ENCODE measurements around the gene TLN1. TPM values are rescaled to one million over a fixed set of nuclear protein-coding genes. Genes with fewer than 3 reads are reported as not detected.

TLN1 gene
- polyA plus RNA-seq, 3 donors, result 46.6 to 251 (median 93.0) TPM

DNA sequence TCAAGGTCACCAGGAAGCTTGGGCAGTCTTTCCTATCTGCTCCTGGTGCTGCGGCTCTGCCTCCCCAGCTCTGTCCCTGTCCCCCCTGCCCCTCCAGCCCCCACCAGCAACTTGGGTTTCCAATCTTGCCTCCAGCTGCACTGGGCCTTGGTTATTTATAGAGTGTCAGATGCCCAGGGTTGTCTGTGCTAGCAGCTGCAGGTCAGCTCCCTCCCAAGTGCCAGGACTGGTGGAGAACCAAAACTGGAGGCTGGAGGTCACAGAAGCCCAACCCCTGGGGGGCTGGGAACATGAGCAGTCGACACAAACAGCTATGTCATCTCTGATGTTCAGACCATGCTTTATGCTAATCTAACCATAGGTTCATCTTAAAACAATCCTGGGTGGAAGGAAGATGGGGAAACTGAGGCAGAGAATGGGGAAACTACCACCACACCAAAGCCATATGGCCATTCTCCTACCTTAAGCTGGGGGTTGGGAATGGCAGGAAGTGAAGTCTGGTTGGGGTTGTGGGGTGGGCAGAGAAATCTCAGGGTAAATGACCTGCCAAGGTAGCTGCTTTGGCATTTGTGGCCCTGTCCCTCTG lies 43.9 kb downstream of the TLN1 start:
- H3K27ac Mint-ChIP-seq, result no peak overlapping the region
- H3K4me3 Mint-ChIP-seq, result no peak overlapping the region

GRCh38 chr9:35687306-35687705 lies 44.7 kb downstream of the TLN1 start:
- Mint-ChIP-seq H3K27ac (no peak overlapping the region), H3K4me1 (peaks cover 10% of the 10 kb centered on the region), H3K27me3 (ENCODE audit: low read depth in 3 of 3) (peaks cover 4 to 24% (median 6%) of the 10 kb centered on the region in 3 donors), H3K4me3 (no peak overlapping the region), H3K36me3 (no peaks in the 10 kb centered on the region), H3K9me3 (peaks cover 0 to 3% (median 0%) of the 10 kb centered on the region in 7 donors)
- no peak overlapping the region for H3K4me3 ChIP-seq (replicated peaks in 1 of 3; ENCODE audit: low read depth in 2 of 3, low read length in 3 of 3)
- H4K20me1 ChIP-seq (ENCODE audit: insufficient read depth, low read length), result no peaks in the 10 kb centered on the region
- WGBS (ENCODE audit: insufficient coverage), result 95% methylated on average over 2 of the region's 2 CpGs
- H3K9ac ChIP-seq (ENCODE audit: insufficient read depth, low read length, poor library complexity, severe bottlenecking), result no peak overlapping the region
- H3K9me3 ChIP-seq (replicated peaks in 1 of 2; ENCODE audit: control insufficient read depth in 1 of 2, insufficient read depth in 1 of 2, low read length in 2 of 2), result no peaks in the 10 kb centered on the region
- H3K4me1 ChIP-seq (ENCODE audit: control insufficient read depth in 1 of 2, insufficient read depth in 2 of 2, low read length in 2 of 2), result peaks cover 14 to 21% of the 10 kb centered on the region in 2 donors
- H3K79me2 ChIP-seq (ENCODE audit: insufficient read depth, low read length), result no peaks in the 10 kb centered on the region
- intact Hi-C loops (cut with micrococcal nuclease), result no loop called here
- no peak overlapping the region for H3K27ac ChIP-seq (ENCODE audit: low read depth in 1 of 2, low read length in 2 of 2)
- no peak overlapping the region for H2AFZ ChIP-seq (ENCODE audit: insufficient read depth, low read depth, low read length, poor library complexity, severe bottlenecking)
- no peak for DNase-seq
- H3K27me3 ChIP-seq (ENCODE audit: control insufficient read depth in 2 of 2, insufficient read depth in 2 of 2, low read length in 2 of 2), result peaks cover 0 to 15% of the 10 kb centered on the region in 2 donors
- TF ChIP-seq, protein P1, sequence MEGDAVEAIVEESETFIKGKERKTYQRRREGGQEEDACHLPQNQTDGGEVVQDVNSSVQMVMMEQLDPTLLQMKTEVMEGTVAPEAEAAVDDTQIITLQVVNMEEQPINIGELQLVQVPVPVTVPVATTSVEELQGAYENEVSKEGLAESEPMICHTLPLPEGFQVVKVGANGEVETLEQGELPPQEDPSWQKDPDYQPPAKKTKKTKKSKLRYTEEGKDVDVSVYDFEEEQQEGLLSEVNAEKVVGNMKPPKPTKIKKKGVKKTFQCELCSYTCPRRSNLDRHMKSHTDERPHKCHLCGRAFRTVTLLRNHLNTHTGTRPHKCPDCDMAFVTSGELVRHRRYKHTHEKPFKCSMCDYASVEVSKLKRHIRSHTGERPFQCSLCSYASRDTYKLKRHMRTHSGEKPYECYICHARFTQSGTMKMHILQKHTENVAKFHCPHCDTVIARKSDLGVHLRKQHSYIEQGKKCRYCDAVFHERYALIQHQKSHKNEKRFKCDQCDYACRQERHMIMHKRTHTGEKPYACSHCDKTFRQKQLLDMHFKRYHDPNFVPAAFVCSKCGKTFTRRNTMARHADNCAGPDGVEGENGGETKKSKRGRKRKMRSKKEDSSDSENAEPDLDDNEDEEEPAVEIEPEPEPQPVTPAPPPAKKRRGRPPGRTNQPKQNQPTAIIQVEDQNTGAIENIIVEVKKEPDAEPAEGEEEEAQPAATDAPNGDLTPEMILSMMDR (IDR thresholded peaks at IDR 0.05), result no peak
- H3K4me2 ChIP-seq (replicated peaks; ENCODE audit: extremely low read depth, low read length, poor library complexity, severe bottlenecking), result no peak overlapping the region
- H3K36me3 ChIP-seq (replicated peaks in 1 of 2; ENCODE audit: control insufficient read depth in 1 of 2, insufficient read depth in 2 of 2, low read length in 2 of 2), result no peaks in the 10 kb centered on the region

More for the DNA sequence above, 43.9 kb downstream of the TLN1 start:
- Mint-ChIP-seq H3K9me3 (peaks cover 0 to 3% (median 0%) of the 10 kb centered on the region in 7 donors), H3K36me3 (no peaks in the 10 kb centered on the region), H3K4me1 (peaks cover 10% of the 10 kb centered on the region), H3K27me3 (ENCODE audit: low read depth in 3 of 3) (peaks cover 4 to 24% (median 6%) of the 10 kb centered on the region in 3 donors)
- Histone ChIP-seq H3K9ac (ENCODE audit: insufficient read depth, low read length, poor library complexity, severe bottlenecking) (no peak overlapping the region), H3K4me2 (replicated peaks; ENCODE audit: extremely low read depth, low read length, poor library complexity, severe bottlenecking) (no peak overlapping the region), H3K4me3 (replicated peaks in 1 of 3; ENCODE audit: low read depth in 2 of 3, low read length in 3 of 3) (no peak overlapping the region), H3K36me3 (replicated peaks in 1 of 2; ENCODE audit: control insufficient read depth in 1 of 2, insufficient read depth in 2 of 2, low read length in 2 of 2) (no peaks in the 10 kb centered on the region), H3K79me2 (ENCODE audit: insufficient read depth, low read length) (no peaks in the 10 kb centered on the region), H3K27ac (ENCODE audit: low read depth in 1 of 2, low read length in 2 of 2) (no peak overlapping the region), H2AFZ (ENCODE audit: insufficient read depth, low read depth, low read length, poor library complexity, severe bottlenecking) (no peak overlapping the region), H3K27me3 (ENCODE audit: control insufficient read depth in 2 of 2, insufficient read depth in 2 of 2, low read length in 2 of 2) (peaks cover 0 to 15% of the 10 kb centered on the region in 2 donors), H3K9me3 (replicated peaks in 1 of 2; ENCODE audit: control insufficient read depth in 1 of 2, insufficient read depth in 1 of 2, low read length in 2 of 2) (no peaks in the 10 kb centered on the region), H4K20me1 (ENCODE audit: insufficient read depth, low read length) (no peaks in the 10 kb centered on the region), H3K4me1 (ENCODE audit: control insufficient read depth in 1 of 2, insufficient read depth in 2 of 2, low read length in 2 of 2) (peaks cover 14 to 21% of the 10 kb centered on the region in 2 donors)
- WGBS (ENCODE audit: insufficient coverage), result 100% methylated on average over 1 of the region's 2 CpGs
- intact Hi-C loops (cut with micrococcal nuclease), result no loop called here
- TF ChIP-seq, protein P1 (IDR thresholded peaks at IDR 0.05), result no peak
- no peak for DNase-seq

Data from CD14-positive monocyte (primary cell).